Inferior parietal cortex (tissue), 1 donor: ENCODE results near the gene PCDH7.

Experiments used
- DNase-seq: peaks from one replicate; pipeline ENCODE4 v3.0.0-alpha.2; 2016; ENCODE audit errors: extremely low spot score

PCDH7 gene, protein sequence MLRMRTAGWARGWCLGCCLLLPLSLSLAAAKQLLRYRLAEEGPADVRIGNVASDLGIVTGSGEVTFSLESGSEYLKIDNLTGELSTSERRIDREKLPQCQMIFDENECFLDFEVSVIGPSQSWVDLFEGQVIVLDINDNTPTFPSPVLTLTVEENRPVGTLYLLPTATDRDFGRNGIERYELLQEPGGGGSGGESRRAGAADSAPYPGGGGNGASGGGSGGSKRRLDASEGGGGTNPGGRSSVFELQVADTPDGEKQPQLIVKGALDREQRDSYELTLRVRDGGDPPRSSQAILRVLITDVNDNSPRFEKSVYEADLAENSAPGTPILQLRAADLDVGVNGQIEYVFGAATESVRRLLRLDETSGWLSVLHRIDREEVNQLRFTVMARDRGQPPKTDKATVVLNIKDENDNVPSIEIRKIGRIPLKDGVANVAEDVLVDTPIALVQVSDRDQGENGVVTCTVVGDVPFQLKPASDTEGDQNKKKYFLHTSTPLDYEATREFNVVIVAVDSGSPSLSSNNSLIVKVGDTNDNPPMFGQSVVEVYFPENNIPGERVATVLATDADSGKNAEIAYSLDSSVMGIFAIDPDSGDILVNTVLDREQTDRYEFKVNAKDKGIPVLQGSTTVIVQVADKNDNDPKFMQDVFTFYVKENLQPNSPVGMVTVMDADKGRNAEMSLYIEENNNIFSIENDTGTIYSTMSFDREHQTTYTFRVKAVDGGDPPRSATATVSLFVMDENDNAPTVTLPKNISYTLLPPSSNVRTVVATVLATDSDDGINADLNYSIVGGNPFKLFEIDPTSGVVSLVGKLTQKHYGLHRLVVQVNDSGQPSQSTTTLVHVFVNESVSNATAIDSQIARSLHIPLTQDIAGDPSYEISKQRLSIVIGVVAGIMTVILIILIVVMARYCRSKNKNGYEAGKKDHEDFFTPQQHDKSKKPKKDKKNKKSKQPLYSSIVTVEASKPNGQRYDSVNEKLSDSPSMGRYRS (N-terminal part only)

DNA sequence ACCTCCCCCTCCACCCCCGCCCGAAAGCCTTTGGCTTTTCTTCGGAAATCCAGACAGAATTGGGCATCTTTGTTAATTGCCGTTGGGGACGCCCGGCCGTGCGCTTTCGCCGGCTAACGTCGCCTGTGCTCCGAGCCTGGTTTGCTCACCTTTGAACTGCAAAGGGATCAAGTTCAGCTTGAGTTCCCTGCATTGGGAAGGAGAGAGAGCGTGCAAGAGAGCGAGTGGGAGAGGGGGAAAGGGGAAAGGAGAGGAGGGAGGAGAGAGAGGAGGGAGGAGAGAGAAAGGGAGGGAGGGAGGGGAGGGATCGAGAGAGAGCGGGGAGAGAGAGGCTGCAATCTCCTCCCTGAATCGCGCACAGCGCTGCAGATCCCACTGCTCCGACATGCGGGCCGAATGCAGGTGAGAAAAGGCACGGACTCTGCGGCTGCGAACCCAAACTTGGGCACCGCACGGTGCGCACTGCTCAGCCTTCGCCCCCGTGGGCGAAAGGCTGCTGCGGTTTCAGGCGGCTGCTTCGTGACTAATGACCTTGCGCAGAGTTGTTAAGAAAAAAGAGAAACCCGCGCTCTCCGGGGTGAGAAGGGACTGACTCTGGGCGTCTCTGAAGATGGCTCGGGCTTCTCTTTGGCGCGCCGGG, at the start of gene PCDH7:
Gene PCDH7, plus strand, starts transcription at position 349 of the 640 bp plus-strand sequence. CDS start 1,054 bp downstream, outside the sequence.
- DNase-seq: peak; percentile 49

DNA sequence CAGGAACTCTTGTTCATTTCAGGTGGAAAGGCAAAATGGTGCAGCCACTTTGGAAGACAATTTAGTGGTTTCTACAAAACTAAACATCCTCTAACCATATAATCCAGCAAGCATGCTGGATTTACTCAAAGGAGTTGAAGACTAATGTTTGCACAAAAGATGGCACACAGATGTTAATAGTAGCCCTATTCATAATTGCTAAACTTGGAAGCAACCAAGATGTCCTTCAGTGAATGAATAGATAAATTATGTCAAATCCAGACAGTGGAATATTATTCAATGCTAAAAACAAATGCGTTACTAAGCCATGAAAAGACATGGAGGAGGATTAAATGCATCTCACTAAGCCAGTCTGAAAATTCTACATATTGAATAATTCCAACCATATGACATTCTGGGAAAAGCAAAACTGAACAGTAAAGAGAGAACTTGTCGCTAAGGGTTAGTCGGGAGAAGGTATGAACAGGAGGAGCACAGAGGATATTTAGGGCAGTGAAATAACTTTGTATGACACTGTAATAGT, 48.2 kb upstream of the PCDH7 start:
- DNase-seq: no peak

DNA sequence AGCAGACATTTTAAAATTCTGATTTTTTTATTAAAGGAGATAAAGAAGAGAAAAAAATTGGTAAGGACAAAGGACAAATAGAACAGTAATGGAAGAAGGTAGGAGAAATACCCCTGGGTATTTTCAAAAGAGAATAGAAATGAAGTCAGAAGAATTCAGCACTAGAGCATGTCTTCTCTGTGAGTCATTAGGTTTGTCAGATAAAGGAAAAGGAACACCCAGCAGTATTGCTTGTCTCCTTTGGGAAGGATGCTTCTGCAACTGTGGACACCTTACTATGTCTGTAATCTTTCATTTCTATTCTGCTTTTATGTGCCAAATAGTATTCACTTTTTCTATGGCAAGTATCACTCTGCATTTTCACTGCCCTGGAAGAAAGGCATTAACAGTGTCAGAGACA, 24.0 kb upstream of the PCDH7 start:
- DNase-seq: no peak

DNA sequence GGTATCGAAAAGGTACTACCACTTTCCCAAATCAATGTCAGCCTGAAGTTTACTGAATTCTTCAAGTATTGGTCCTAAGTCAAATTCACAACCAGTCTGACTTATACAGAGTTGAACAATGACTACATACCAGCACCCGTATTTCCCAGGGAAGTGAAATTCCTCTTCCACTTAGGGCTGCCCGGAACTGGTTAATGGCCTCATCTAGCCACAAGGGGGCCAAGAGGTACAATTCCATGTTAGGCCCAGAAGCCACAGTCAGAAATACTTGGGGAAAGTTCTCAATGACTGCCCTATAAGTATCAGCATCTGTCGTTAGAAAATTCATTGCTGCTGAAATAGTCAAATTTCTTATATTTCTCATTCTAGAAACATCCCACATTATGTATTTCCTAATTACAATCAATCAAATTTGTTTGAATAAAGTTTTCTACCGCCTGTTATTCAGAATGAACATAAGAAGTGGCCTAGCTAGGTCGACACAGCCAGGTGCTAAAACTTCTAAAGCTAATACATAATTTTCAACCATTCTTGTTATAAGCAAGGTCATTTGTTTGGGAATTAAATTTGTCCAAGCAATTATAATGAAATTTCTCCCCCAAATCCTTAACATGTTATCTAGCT, 5.6 kb upstream of the PCDH7 start:
- DNase-seq: peak; percentile 57

DNA sequence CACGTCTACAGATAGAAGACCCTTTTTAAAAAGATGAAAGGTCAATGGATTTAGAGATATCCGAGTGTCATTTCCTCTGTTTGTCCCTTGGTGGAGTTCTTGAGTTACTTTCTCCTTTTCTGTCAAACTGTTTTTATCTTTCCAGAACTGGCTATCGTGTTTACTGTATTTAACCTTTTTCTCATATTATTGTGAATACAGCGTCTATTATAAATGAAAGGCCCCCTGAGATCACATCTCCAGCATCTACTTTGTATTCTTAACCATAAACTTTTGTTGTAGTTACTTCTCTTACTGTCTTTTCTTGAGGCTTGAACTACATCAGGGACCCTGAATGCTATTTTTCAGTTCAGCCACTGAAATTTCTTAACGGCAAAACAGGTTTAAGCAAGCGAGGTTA, 4.0 kb upstream of the PCDH7 start:
- peak; percentile 63 for DNase-seq

DNA sequence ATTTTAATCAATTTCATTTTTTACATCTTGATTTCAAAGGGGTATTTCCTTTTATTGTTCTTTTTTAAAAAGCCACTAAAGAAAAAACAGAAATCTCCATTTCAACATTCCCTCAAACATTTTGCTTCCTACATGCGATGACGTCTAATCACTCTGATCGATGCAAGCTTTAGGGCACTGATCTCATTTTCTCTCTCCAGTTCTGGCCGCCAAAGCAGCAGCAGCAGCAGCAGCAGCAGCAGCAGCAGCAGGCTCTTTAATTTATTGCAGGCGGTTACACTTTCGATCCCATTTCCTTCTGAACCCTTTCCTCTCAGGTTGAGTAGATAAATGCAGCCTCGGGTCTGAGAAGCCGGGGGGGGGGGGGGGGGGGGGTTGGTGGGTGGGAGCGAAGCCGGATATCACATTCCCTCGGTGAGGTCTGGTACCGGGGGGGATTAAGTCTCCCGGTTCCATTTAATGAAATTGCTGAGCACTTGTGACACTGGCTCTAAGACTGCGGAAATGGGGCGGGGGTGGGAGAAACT, 3.4 kb upstream of the PCDH7 start:
- DNase-seq: peak; percentile 33

DNA sequence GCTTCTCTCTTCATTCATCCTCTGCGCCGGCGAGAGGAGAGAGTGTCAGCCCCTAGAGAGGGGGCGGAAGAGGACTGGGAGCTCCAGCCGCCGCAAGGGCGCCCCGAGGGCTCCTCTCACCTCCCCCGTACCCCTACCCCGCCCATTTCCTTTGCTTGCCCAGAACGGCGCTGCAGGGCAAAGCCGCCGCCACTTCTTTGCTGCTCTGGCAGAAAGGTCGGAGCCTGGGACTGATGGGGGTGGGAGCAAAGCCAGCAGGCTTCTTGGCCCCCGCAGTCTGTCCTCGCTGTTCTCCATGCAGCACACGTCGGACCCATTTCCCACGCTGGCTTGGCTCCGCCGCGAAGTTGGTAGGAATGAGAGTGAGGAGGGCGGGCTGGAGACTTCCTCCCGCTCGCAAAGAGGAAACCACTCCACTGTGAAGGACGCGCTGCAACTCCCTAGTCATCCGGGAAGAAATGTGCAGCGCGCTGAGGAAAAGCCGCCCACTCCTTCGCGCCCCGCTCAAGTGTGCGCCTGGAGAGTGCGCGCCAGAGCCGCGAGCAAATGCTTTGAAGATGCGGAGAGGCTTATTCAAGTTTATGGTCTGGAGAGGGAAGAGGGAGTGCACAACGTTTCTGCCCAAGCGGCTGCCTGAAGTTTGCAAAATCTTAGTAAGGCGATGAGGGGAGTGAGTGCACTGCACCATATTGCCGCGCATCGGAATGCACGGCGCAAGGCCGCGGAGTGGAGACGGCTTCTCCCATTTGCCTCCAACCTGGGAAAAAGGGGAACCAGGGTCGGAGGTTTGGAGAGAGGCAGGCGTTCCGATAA, 2.8 kb upstream of the PCDH7 start:
- DNase-seq: peak; percentile 63

DNA sequence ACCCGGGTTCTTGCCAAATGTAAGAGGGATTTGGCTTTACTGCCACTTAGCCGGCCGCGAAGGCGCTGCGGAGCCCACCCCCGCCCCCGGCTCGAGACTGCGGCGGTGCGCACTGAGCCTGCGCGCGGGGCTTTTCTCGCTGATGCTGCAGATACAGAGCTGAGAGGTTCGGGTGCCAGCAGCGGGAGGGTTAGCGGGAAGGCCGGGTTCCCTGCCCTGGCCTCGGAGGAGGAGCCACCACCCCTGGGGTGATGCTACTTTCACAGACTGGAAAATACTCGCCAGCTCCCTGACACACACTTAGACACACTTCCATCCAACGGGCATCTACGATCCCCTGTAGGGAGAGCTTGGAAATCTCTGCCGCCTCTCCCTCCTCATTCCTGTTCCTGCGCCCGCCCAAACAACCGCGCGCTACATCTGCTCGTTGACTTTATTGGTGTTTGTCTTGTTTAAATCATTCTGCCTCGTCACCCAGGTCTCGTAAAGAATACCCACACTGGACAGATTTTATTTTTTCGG, 2.1 kb upstream of the PCDH7 start:
- DNase-seq: peak; percentile 56

DNA sequence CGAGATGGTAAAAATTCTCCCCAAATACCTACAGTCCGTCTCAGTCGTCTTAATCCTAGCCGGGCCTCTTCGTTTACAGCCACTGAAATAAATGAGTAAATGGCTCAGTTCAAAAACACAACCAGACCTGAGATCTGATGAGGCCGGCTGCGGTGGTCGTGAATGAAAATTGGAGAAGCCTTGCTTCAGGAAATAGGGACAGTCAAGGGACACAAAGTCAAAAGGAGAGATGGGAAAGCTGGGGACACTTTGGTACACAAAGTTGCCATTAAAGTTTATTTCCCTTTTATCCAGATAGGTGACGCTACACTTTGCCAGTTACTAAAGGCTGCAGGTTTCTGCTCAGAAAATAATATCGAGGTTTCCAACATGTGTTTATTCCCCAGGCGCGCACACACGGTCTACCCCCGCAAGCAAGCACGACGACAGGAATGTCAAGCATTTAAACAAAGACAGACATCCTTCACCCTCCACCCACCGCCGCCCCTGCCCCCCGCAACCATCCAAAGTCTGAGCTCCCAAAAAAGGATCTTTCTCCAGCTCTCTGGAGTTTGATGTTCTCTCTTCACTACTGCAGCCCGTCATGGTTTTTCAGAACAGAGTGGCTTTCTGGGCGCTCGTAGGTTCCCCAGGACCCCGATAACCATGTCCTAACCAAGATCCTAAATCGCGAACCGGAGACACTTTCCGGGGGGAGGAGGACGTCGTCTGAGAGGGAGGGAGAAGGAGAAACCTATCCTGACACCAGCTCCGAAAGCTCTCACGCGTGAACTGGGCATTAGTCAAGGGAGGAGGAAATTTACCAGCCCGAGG, 1.3 kb upstream of the PCDH7 start:
- peak; percentile 38 for DNase-seq

DNA sequence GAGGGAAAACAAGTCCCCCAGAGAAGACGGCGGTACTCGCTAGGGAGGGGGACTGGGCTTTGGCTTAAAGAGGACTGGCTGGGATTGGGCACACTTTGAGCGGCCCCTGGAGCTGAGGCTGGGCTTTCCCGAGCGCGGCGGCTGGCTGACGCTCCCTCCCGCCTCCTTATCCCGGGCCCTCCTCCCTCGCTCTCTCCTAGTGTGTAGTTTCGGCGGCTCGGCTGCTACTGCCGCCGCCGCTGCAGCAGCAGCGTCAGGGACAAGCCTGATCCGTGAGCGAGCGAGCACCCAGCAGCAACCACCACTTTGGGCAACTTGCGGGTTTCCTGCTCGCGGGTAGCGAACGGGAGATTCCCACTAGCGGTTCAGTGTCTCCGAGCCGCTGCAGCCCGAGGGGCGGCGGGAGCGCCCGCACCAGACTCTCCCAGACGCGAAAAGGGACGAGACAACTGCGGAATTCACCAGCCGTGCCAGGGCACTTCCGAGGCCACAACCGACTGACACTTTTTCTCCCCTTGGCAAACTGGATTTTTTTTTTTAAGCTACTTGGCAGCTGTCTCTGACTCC, 632 bp upstream of the PCDH7 start:
- peak; percentile 47 for DNase-seq

DNA sequence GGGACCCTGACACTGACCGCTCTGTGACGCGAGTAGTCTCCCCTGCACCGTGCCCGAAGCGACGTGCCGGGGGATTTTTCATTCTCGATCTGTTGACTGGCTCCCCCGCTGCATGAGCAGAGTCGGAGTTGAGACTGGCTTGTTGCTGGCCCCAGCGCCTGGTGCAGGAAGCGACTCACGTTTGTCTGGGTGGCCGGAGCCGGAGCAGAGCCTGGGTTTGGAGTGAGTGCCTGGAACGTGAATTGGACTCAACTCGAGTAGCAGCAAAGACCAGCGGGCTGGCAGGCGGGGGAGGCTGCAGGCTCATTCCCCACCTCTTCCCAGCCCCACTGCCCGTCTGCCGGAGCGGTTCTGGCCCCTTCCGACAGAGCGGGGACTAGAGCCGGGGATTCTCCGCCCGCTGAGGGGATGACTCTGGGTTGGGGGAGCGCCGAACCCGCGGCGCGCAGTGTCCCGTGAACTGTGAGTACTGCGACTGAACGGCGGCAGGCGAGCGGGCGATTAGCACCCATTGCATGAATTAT, 554 bp downstream of the PCDH7 start:
- peak; percentile 23 for DNase-seq

DNA sequence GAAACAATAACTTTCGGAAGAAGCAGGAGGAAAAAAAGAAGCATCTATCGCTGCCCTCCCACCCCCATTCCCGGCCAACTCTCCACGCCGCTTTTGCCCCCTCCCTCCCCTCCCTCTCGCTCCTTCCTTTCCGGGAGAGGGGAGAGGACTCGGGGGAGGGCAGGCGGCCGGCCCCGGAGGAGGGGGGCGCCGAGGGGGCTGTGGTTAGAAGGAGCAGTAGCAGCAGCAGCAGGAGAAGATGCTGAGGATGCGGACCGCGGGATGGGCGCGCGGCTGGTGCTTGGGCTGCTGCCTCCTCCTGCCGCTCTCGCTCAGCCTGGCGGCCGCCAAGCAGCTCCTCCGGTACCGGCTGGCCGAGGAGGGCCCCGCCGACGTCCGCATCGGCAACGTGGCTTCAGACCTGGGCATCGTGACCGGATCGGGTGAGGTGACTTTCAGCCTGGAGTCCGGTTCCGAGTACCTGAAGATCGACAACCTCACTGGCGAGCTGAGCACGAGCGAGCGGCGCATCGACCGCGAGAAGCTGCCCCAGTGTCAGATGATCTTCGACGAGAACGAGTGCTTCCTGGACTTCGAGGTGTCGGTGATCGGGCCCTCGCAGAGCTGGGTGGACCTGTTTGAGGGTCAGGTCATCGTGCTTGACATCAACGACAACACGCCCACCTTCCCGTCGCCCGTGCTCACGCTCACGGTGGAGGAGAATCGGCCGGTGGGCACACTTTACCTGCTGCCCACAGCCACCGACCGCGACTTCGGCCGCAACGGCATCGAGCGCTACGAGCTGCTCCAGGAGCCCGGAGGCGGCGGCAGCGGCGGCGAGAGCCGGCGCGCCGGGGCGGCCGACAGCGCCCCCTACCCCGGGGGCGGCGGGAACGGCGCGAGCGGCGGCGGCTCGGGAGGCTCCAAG, 1.3 kb downstream of the PCDH7 start:
- peak; percentile 5 for DNase-seq

DNA sequence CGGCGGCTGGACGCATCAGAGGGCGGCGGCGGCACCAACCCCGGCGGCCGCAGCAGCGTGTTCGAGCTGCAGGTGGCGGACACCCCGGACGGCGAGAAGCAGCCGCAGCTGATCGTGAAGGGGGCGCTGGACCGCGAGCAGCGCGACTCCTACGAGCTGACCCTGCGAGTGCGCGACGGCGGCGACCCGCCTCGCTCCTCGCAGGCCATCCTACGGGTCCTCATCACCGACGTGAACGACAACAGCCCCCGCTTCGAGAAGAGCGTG, 1.9 kb downstream of the PCDH7 start:
- DNase-seq: peak; percentile 2

DNA sequence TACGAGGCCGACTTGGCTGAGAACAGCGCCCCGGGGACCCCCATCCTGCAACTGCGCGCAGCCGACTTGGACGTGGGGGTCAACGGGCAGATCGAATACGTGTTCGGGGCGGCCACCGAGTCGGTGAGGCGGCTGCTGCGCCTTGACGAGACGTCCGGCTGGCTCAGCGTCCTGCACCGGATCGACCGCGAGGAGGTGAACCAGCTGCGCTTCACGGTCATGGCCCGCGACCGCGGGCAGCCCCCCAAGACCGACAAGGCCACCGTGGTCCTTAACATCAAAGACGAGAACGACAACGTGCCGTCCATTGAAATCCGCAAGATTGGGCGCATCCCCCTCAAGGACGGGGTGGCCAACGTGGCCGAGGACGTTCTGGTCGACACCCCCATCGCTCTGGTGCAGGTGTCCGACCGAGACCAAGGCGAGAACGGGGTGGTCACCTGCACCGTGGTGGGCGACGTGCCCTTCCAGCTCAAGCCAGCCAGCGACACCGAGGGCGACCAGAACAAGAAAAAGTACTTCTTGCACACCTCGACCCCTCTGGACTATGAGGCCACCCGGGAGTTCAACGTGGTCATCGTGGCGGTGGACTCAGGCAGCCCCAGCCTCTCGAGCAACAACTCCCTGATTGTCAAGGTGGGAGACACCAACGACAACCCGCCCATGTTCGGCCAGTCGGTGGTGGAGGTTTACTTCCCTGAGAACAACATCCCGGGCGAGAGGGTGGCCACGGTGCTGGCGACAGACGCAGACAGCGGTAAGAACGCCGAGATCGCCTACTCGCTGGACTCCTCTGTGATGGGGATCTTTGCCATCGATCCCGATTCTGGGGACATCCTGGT, 2.4 kb downstream of the PCDH7 start:
- peak; percentile 1 for DNase-seq

DNA sequence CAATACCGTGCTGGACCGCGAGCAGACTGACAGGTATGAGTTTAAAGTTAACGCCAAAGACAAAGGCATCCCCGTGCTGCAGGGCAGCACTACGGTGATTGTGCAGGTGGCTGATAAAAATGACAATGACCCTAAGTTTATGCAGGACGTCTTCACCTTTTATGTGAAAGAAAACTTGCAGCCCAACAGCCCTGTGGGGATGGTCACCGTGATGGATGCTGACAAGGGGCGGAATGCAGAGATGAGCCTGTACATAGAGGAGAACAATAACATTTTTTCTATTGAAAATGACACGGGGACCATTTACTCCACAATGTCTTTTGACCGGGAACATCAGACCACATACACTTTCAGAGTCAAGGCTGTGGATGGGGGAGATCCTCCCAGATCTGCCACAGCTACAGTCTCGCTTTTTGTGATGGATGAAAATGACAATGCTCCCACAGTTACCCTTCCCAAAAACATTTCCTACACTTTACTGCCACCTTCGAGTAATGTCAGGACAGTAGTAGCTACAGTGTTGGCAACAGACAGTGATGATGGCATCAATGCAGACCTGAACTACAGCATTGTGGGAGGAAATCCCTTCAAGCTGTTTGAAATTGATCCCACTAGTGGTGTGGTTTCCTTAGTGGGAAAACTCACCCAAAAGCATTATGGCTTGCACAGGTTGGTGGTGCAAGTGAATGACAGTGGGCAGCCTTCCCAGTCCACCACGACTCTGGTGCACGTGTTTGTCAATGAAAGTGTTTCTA, 3.2 kb downstream of the PCDH7 start:
- DNase-seq: peak; percentile 22

DNA sequence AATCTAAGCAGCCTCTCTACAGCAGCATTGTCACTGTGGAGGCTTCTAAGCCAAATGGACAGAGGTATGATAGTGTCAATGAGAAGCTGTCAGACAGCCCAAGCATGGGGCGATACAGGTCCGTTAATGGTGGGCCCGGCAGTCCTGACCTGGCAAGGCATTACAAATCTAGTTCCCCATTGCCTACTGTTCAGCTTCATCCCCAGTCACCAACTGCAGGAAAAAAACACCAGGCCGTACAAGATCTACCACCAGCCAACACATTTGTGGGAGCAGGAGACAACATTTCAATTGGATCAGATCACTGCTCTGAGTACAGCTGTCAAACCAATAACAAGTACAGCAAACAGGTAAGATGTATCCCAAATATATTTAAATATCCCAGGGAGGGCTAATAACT, 4.1 kb downstream of the PCDH7 start:
- no peak for DNase-seq
